NCI-H1694 treated with DMSO at 0.1 percent for 48 hours (cell line): ENCODE measurements around the gene GYG2.

Experiments
- DNase-seq: peaks from one replicate; lab custom pipeline; 2025; lab: John Stamatoyannopoulos, UW

Gene GYG2

DNA sequence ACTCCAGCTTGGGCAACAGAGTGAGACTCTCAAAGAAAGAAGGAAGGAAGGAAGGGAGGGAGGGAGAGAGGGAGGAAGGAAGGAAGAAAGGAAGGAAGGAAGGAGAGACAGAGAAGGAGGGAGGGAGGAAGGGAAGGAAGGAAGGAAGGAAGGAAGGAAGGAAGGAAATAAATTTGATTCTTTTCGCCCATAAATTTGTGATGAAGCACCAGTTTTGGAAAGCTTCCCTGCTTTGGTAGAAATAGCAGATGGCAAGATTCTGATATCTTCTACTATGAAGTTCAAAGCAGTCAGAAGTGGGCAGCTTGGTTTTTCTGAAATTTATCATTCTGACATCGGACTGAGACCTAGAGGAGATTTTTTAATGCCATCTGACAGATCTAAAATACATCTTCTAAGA, 11.7 kb upstream of the GYG2 start:
- no peak for DNase-seq

DNA sequence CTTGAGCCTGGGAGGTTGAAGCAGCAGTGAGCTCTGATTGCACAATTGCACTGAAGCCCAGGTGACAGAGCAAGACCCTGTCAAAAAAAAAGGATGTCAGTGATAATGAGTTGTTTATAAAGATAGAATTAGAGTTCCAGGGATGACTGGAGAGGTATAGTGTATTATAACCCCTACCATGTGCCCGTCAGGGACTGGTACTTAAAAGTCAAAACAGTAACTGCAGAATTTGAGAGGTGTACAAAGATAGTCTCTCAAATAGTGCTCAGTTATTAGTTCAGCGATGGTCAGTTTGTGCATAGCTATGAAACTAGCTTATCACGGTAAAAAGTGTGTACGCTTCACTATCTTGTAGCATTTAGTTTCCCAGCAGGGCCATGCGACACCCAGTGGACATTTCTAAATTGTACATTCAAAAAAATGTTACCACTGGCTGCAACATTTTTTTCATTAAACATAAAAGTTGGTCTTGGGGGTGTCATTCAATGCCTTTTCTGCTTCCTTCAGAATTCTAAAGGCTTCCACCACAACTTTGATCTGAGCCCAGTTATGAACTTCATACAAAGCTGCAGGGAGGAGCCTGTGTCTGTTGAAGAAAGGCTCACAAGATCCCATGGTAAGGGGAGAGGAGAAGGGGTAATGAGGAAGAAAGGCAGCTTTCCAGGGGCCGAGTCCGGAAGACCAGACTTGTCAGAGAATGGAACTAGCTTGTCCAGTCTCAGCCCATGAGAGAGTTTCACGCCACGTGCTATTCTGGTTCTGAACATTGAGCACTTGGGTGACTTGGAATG, 9.2 kb upstream of the GYG2 start:
- no peak for DNase-seq

DNA sequence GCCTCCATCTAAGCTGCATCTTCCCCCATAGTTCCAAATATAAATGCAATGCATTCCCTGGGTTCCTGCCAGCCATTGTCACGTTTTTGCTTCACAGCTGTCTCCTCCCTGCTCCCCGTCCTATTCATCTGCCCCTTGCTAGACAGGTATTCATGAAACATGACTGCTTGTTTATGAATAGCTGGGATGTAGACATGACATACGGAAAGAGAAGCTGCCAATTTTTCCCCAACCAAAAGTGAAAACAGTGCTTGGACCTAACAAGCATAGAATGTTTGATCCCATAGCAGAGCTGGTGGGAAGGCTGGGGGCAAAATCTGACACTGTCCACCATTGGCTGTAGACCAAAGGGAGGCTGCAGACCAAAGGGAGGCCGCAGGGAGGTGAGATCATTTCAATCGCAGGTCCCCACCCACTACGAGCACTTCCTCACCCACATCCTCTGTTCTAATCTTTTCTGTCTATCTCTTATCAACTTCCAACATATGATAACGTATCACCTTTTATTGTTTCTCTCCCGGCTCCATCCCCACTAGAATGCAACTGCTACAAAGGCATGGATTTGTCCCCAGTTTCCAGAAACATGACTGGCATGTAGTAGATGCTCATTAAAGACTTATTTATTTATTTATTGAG, 8.5 kb upstream of the GYG2 start:
- DNase-seq, result no peak

DNA sequence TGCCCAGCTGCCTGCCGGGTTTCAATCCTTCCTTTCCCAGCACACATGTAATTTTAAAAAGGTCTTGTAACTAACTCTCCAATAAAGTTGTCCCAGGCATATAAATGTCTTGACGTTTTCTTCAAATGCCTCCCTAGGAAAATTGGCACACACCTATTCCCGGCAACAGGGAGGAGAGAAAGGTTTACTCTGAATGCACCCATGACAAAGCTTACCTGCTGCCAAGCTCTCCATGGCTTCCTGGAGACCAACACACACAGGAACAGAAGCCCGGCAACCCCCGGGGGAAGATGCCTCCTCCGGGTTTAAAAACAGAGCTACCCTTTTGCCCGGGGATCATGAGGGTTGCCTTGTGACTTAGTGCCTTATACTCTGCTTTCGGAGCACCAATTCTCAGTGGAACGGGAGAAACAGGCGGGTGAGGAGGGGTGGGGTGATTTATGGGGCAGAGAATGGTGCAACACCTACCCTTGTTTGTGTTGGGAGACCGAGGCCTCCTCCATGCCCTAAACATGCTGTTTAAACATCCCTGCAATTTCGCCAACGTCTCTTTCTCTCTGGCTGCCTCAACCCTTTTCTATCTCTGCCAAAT, 4.8 kb upstream of the GYG2 start:
- no peak for DNase-seq

DNA sequence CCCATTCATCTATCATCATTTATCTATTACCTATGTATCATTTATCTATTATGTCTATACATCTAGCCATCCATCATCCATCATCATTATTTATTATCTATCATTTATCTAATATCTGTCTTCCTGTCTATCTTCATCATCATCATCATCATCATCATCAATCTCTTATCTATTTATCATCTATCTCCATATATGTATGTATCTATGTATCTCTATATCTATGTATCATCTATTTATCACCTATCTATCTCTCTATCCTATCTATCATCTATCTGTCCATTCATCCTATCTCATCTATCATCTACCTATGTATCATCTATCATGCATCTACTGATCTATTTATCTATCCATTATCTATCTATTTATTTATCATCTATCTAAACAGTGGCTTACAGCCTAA, 3.8 kb upstream of the GYG2 start:
- no peak for DNase-seq

DNA sequence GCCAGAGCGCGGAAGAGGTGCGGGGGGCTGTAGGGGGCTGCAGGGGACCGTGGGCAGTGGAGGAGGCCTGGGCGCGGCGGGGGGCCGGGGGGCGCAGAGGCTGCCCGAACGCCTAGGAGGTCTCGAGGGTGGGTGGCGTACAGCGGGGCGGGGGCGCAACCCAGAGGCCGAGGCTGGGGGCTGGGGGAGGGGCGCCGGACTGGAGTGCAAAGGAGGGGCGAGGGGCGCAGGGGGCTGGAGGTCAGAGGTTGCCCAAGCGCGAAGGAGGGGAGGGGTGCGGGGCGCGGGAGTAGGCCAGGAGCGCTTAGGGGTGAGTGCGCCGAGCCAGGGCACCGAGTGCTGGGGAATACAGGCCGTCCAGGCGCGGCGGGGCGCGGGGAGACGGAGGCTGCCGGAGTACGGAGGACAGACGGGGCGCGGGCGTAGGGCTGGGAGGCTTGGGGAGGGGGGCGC, 255 bp downstream of the GYG2 start:
- DNase-seq, result no peak

DNA sequence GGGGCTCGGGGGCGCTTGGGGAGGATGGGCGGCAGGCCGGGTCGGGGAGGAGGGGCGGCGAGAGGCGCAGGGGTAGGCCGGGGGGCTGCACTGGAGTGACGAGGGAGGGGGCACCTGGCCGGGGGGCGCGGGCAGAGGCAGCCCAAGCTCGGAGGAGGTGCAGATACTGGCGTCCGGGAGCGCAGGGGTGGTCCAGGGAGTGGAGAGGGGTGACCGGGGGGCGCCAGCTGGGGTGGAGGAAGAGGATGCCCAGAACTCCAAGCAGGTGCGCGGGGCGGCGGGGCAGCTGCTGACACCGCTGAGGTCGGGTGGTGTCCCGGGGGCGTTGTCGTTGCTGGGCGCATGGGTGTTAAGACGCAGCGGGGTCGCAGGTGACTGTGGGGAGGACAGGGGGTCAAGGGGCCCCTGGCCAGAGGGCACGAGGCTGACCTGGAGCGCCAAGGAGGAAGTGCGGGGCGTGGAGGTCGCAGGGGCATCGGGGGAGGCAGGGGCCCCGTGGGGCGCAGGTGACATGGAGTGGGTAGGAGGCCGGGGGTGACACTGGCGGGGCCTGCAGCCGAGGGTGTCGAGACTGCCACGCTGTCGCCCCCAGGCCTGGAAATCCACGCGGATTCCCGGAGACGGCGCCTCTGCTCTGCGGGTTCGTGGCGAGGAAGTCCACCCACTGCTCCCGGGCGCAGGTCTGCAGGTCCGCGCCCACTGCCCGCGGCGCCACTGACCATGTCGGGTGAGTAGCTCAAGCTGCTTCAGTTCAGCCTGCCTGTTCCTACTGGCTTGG, 928 bp downstream of the GYG2 start:
- DNase-seq, result no peak

DNA sequence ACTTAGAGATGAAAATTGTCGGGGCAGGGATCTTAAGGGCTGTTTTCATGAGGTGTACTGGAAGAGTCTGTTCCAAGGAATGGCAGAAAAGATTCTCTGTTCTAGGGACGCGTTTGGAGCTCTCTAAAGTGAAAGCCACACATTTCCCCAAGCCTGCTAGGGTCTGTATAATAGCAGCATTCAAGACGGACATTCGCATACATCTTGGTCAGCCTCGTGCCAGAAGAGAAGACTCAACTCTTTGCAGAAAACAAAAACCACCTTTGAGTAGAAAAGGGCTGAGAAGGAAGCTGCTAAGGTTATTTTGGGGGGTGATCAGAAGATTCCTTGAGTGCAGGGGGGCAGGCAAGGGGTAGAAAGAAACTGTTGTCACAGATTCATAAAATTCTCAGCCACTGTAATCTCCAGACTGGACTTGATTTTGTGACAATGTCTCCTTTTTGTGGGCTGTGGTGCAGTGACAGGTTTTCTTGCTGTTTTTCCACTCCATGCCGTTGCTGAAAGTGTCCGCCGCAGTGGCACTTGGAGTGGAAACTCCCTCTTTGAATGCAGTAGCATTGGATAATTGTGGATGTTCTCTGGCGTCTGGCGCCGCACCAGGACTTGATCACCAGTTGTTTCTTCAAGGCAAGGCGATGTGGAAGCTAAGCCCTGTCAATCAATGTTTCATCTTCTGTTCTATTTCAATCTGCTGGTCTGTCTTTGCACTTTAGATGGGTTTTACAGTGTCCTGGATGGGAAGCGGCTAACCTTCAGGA, 2.9 kb downstream of the GYG2 start:
- no peak for DNase-seq

DNA sequence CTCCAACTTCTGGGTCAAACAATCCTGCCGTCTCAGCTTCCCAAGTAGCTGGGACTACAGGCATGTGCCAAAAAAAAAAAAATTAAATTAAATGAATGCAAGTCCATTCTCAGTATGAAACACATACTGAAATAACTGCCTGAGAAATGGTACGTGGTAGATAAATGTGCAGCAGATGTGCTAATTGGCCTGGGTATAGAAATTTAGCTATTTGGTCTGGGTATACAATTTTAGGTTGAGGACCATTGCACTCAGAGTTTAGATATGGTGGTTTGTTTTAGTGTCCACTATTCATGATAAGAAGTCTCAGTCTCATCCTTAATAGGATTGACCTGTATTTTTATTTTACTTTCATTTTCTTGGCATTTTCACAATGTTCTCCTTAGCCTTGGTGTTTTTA, 9.2 kb downstream of the GYG2 start:
- DNase-seq, result no peak

DNA sequence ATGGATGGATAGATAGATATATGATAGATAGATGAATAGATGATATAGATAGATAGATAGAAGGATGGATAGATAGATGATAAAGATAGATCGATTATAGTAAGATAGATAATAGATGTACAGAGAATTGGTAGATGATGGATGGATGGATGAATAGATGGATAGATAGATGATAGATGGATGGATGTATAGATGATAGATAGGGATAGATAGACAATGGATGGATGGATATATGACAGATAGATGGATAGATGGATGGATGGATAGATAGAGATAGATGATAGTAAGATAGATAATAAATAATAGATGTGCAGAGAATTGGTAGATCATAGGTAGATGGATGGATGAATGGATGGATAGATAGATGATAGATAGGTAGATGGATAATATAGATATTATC, 12.2 kb downstream of the GYG2 start:
- no peak for DNase-seq

DNA sequence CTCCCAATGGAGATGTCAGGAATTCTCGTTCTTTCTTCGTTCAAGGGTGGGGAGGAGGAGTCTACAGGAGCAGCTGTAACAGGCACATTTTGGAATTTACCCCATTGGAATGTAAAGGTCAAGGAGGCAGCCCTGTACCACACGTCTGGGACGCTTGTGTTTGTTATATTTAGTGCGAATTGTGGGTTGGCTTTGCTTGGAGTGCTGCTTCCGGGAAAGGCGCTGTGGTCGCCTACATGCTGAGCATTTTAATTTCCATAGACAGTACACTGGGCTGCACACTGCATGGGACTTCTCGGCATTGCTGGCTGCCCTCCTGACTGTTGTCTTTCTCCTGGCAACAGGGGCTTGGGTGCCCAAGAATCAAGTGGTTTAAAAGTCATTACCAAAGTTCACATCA, 12.8 kb downstream of the GYG2 start:
- no peak for DNase-seq

DNA sequence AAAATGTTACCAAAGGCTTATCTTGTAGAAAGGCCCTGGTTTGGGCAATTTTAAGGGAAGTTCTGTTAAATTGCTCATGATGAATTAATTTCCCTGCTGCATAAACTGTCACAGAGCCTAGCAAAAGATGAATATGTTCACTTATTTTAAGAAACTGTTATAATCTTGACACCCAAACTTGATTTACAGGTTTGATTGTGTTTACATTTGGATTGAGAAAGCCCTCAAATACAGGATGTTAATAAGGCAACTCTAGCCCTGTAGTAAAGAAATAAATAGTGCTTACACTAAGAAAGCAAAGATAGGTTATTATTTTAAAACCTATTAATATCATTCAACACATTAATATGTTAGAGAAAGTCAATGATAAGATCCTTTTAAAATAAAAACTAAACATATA, 18.3 kb downstream of the GYG2 start:
- DNase-seq, result no peak

DNA sequence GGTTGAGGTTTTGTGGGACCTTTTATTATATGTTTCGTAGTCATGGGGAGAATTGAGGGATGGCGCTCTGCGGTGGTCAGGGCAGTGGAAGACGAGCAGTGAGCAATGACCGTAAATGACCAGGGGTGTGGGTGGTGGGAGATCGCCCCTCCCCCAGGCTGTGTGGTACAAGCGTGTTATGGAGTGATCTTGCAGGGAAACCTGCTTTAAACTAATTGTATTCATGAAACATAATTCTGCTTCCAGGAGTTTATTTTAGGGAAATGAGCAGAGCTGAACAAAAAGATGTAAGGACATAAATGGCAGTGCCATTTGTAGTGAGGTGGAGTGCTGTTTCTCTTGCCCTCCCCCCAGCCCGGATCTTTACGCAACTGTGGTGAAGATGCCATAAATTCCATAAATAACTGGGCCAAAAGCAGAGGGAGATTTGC, 20.2 kb downstream of the GYG2 start:
- no peak for DNase-seq

DNA sequence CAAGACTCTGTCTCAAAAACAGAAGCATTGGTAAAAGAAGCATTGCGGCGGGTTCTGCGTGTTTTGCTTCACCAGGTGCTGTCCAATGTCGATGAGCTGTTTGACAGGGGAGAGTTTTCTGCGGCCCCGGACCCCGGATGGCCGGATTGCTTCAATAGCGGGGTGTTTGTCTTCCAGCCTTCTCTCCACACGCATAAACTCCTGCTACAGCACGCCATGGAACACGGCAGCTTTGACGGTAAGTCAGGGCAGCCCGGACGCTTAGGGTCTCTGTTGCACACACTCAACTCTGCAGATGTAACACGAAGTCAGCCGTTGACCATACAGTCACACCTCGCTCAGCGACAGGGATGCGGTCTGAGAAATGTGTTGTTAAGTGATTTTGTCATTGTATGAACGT, 26.2 kb downstream of the GYG2 start:
- DNase-seq, result no peak

DNA sequence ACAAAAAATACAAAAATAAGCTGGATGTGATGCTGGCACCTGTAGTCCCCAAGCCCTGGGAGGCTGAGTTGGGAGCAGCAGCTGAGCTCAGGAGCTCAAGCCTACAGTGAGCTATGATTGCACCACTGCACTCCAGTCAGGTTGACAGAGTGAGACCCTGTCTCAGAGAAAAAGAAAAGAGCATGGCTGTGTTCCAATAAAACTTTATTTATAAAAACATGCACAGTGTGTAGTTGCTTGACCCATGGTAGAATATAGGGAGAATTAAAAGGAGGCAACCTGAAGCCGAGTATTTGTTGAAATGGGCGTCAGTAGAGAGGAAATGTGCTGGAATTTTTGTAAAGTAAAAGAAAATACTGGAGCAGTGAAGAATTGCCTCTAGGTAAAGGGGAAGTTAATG, 27.0 kb downstream of the GYG2 start:
- DNase-seq, result no peak

DNA sequence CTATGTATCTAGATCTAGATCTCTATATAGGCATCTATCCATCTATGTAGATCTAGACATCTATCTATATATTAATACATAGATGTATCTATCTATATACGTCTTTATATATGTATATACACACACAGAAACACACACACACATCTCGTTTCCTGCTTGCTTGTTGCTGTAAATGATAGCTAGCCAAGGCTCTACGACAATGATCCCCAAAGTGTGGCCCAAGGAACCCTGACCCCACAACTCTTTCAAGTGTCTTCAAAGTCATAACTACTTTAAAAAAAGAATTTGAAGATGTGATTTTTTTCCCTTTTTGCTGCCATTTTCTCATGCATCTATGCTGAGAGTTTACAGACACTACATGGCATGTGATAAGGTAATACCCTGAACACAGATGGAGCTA, 28.8 kb downstream of the GYG2 start:
- DNase-seq, result no peak

DNA sequence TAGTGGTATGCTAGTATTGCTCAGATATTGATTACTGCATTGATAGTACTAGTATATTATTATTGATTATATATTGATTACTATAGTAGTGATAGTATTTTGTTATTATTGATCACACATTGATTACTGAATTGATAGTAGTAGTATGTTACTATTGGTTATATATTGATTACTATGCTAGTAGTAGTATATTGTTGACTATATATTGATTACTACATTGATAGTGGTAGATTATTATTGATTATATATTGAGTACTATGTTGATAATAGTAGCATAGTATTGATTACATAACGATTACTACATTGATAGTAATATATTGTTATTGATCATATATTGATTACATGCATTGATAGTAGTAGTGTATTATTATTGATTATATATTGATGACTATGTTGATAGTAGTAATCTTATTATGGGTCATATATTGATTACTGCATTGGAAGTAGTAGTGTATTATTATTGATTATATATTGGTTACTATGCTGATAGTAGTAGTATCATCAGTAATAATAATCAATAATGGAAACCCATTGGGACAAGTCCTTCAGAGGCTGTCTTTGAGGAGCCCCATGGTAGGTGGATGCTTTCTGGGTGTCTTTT, 30.6 kb downstream of the GYG2 start:
- DNase-seq, result no peak

DNA sequence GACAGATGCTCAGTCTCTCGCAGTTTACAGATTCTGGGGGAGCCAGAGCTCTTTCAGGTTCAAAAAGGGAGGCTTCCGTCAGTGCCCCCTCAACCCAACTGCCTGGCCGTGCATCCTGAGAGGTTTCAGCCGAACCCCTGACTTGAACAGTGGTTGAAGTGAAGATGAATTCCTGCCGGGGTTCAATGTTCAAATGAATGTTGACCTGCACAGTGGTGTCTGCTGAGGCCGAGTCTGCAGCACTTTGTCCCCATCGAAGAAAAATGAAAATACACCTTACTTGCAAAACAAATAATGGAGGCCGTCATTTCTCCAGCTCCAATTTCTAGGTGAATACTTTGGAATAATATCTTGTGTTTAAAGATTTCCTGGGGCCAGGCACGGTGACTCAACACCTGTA, 33.7 kb downstream of the GYG2 start:
- DNase-seq, result no peak

DNA sequence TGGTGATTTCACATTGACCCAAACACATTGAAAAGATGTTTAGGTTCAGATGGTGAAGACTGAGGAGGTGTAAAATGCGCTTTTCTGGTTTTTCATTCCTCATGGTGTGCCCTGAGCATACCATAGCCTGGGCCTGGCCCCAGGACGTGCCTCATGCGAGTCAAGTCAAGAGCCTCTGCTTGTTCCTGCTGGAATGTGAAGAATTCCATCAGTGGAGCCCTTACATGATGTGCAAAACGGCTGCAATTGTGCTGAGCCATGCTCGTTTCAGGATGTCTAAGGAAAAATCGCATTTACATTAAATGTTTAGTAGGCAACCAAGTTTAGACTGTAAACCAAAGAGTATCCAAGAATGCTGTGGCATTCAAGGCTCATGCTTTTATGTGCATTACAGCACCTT, 34.9 kb downstream of the GYG2 start:
- DNase-seq, result no peak

DNA sequence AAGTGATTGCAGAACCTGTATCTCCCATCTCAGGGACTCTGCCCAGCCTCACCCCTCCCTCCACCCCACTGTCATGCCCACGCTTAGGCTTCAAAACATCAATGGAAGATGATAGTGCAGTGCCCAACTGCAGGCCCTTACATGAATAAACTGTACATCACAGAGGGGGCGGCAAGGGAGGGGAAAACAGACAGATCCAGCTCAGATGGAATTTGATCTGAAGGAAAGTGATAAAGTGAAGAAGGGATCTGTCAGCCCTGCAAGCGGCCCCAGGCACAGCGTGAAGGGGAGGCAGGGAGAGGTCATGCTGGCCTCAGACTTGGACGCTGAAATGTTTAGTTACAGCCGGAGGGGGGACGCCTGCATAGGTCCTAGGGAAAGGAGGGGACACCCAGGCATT, 38.5 kb downstream of the GYG2 start:
- no peak for DNase-seq

DNA sequence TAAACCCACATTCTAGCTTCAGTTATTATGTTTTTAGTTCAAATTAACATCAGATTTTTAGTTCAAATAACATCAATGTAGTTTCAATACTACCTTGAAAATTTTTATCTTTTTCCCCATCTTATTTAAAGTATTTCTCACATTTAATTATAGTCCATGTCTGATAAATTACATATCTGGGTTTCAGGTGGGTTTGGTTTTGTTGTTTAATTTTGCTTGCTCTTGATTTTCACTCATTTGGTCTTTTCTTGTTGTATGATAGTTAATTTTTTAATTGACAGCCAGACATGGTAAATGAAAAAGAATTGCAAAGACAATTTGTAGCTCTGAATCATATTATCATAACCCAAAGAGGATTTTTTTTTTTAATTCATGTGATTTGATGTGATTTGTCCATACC, 41.9 kb downstream of the GYG2 start:
- DNase-seq, result no peak

DNA sequence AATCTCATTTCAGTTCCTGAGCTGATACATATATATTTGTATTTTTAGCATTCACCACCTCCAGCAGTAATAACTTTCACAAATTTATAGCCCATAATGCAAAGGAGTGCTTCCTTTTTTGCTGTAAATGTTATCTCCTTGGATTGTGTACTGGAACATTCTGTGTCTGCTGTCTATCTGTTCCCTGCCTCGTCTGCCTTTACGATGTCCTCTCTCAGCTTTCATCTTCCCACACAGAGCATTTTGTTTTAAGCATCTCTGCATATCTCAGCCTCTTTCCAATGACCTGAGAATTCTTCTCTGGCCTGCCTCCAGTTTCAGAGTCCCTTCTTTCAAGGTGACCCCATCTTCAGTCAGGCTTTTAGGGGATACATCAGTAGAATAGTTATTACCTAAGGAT, 43.1 kb downstream of the GYG2 start:
- DNase-seq, result no peak
